HG03460 (cell line): ENCODE measurements around the gene CAMK2B.

Experiments
- ATAC-seq: cut with Tn5 transposase; IDR thresholded peaks from one replicate; pipeline ENCODE4 v1.9.1; 2021; ENCODE audit not compliant: unreplicated experiment

CAMK2B gene

GRCh38 chr7:44309271-44310091 lies 15.9 kb downstream of the CAMK2B start:
- no peak for ATAC-seq

- ATAC-seq: no peak
Measured at GRCh38 chr7:44308596-44309270, 16.7 kb downstream of the CAMK2B start.

DNA sequence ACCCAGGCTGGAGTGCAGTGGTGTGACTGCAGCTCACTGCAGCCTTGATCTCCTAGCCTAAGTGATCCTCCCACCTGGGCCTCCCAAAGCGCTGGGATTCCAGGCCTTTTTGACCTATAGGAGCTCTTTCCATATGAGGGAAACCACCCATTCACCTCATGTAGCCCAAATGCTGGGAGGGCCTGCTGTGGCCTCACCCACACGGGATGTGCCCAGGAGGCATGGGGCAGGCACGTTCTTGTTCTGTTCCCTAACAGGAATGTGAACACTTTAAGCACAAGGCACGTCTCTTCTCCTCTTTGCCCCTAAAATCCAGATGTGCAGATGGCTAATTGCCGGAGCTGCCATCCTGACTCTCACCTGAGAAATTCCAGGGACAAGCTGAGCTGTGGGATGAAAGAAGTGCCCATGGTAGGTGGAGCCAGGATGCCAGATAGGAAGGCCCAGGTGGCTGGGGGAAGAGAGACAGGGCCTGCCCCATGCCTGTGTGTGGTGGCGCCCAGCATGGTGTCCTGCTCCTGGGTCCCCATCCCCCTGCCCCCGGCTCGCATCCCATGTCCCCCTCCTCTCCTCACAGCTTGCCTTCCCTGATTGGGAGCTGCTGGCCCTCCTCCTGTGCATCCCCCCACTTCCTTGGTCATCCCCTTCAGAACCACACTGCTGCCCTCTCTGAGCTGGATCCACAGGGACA lies 17.3 kb downstream of the CAMK2B start:
- ATAC-seq: no peak

DNA sequence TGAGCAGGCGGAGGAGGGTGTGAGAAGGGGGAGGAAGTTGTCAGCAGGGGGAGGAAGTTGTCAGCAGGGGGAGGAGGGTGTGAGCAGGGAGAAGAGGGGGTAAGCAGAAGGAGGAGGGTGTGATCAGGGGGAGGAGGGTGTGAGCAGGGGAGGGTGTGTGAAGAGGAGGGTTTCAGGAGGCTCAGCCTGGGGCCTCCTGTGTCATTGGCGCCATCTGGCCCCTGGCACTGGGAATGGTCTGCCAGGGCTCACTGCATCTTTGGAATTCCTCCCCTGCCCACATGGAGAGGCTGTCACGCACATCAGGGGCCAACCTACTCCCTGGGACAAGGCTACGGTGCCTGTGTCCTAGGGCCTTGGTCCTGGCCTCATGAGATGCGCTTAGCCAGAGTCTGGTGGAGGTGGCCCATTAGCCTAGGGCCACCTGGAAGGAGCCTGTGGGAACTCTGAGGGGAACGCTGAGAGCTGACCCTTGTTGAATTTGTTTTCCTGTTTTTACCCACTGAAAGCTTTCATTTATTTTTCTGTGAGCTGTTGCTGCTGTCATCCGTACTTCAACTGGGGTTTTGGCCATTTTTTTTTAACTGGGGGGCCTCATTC lies 18.0 kb downstream of the CAMK2B start:
- ATAC-seq: no peak

DNA sequence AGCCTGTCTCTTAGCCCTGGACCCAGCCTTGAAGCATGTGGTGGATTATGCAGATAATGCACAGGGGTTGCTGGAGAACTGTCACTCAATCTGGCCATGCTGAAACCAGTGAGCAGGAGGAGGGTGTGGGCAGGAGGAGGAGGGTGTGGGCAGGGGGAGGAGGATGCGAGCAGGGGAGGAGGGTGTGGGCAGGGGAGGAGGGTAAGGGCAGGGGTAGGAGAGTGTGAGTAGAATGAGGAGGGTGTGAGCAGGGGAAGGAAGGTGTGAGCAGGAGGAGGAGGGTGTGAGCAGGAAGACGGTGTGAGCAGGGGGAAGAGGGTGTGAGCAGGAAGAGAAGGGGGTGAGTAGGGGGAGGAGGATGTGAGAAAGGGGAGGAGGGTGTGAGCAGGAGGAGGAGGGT lies 18.8 kb downstream of the CAMK2B start:
- ATAC-seq: no peak

- ATAC-seq: no peak
Measured at GRCh38 chr7:44305564-44306507, 19.6 kb downstream of the CAMK2B start.

GRCh38 chr7:44294325-44295069 lies 30.9 kb downstream of the CAMK2B start:
- ATAC-seq: no peak

DNA sequence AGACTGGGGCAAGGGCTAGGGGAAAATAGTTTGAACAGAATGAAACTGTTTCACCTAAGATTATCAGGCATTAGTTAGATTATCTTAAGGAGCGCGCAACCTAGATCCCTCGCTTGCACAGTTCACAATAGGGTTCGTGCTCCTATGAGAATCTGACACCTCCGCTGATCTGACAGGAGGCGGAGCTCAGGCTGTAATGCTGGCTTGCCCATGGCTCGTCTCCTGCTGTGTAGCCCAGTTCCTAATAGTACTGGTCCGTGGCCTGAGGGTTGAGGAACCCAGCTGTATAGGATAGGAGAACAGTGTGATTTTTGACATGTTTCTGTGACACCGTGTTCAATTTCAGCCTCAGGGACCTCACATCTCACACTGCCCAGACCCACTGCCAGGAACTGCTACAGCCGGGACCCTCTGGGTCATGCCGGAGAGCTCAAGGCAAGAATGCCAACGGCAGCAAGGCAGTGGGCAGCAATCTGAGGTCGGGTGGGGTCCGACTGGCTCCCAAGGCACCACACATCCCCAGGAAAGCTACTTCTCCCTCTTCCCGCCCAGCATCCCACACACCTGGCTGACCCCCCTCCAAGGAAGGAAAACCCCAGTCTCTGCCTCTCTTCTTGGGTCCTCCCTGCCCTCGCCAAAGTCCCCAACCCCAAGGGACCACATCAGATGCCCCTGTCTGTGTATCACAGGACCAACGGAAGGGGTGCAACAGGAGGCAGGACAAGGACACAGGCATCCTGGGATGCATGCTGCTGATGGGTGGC lies 31.7 kb downstream of the CAMK2B start:
- ATAC-seq: no peak

DNA sequence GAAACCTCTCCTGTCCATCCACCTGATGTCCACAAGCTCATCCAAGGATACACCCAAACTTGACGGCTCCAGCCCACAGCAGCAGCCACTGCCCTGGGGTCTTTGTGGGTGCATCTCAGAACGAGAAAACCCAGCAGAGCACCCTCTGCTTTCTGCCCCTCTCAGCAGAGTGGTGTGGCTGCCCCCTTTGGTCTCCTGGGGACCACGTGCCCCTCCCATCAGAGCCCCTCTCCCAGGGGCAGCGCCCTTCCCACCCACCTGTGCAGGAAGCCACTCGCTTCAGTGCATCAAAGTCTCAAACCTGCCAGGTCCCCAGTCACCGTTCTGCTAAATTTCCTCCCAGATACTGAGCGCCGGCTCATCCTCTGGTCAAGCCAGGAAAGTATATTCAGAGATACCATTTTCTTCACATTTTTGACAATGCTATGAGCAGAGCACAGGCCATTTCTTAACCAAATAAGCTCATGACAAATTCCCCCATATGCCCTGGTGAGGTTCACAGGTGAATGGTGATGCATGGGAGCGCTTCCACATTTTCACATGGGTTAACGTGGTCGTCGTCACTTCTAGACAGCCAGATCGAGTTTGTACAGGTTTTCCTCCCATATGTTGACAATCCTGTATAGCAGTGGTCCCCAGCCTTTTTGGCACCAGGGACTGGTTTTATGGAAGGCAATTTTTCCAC lies 32.4 kb downstream of the CAMK2B start:
- no peak for ATAC-seq

- no peak for ATAC-seq
Measured at GRCh38 chr7:44292420-44292817, 33.0 kb downstream of the CAMK2B start.

- ATAC-seq: no peak
Measured at GRCh38 chr7:44291733-44292419, 33.5 kb downstream of the CAMK2B start.

DNA sequence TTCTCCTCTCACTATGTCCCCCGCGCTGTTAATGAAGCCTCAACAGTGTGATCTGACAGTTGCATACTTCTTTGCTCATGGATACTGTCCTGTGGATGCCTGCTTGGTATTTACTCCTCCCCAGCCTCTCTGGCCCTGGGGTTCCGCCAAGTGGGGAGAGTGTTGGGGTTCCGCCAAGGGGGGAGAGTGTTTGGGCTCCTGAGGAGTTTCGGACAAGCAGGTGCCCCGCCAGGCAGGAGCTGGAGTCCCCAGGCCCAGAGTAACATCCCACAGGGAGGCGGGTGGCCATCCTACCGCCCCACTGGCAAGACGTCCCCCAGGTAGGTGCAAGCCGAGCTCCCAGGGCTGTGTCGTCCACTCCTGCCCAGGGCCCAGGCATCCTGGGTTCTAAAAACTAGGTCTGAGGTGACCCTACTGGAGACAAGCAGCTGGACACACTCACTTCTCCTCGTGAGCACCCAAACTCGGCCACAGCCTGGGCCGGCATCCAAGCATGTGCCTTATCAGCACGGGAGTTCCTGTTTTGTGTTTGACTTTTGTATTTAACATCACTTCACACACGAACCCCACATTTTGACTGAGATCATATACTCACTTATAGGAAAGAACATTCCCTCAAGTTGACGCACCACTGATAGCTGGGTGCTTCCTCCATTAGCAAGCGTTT lies 34.2 kb downstream of the CAMK2B start:
- no peak for ATAC-seq

- no peak for ATAC-seq
Measured at GRCh38 chr7:44290252-44290620, 35.2 kb downstream of the CAMK2B start.

- no peak for ATAC-seq
Measured at GRCh38 chr7:44289341-44290251, 35.8 kb downstream of the CAMK2B start.

DNA sequence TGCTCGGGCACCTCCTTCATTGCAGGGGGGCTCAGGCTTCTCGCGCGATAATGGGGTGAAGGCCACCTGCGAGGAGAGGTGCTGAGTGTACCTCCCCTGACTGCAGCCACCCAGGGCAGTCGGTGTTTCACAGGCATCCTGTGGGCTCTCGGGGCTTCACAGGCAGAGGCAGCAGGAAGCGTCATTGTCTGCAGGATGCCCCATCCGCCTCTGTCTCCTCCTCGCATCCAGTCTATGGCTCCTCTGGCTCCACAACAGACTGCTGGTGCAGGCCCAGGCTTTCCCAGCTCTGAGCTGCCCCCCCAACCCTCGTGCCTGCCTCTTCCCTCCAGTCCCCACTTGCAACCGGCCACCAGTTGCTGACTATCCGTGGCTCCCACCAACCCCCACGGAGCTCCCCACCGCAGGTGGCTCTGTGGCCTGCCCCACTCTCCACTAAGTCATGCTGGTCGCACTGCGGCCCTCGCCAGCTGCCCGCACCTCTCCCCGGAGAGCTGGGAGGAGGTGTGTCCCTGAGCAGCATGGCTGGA lies 36.5 kb downstream of the CAMK2B start:
- no peak for ATAC-seq

DNA sequence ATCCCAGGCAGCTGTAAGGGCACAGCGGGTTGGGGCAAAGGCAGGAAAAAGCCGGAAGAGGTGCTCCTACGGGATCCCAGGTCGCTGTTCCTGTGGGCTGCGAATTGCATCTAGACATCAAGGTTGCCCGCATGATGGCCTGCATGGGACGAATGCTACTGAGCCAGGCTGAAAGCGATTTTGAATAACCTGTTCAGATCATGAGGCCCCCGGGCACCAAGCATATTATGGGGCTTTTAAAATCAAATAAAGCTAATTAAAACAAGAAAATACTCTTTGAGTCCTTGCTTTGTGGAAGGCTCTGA lies 37.1 kb downstream of the CAMK2B start:
- ATAC-seq: no peak
